Measurements from ENCODE around the gene GXYLT2. TPM values are rescaled to one million over a fixed set of nuclear protein-coding genes. Genes with fewer than 3 reads are reported as not detected.
A peak's percentile ranks its signal among the peaks of the same experiment; 100 is the strongest.

Gene GXYLT2
- total and polyA plus RNA-seq, 2 of the 13 experiments (the other 11 are each of a cell fraction or from before 2014, with no cell fraction given), result 4.3 to 6.9 TPM

DNA sequence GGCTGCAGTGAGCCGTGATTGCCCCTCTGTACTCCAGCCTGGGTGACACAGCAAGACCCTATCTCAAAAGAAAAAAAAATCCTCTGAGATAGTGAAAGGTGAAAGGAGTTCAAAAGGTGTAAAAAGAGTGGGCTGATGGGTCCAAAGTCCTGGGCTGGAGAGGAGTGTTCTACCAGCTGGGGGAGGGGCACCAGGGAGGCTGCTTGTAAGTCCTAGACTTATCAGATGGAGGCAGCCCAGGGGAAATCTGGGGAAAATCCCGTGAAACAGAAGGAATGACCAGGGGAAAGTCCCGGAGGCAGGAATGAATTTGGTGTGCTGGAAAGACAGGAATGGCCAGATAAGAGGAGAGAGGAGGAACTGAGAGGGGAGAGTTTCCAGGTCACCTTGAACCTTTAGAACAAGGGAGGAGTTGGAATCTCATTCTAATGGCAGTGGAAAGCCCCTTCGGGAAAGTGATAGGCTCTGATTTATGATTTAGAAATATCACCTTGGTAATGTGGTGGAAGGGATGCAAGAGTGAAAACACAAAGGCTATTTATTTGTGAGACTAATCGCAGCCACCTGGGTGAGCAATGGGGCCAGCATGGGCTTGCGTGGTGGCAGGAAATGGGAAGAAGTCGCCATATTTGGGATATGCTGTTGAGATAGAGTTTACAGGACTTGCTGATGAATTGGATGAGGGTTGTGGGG is 85.3 kb downstream of the GXYLT2 start (continued):
- TF ChIP-seq NCOA5 (CRISPR knock-in tag; IDR thresholded peaks at IDR 0.05) (no peak), MED1 (CRISPR knock-in tag; IDR thresholded peaks at IDR 0.05) (no peak; the same call in 1 of the 2 replicates), MED8 (CRISPR knock-in tag; IDR thresholded peaks at IDR 0.05; ENCODE audit: insufficient replicate concordance) (no peak), ZNF615 (CRISPR knock-in tag; IDR thresholded peaks at IDR 0.05; ENCODE audit: borderline replicate concordance) (no peak), RNF2 (conservative IDR thresholded peaks at IDR 0.05; ENCODE audit: low read depth) (no peak), NBN (conservative IDR thresholded peaks at IDR 0.05) (no peak), POLR2G (IDR thresholded peaks at IDR 0.05; ENCODE audit: low read depth, low read length) (no peak), ZNF136 (CRISPR knock-in tag; IDR thresholded peaks at IDR 0.05; ENCODE audit: low read depth) (no peak), ZNF430 (CRISPR knock-in tag; IDR thresholded peaks at IDR 0.05) (no peak)
- TF ChIP-seq, protein P1, sequence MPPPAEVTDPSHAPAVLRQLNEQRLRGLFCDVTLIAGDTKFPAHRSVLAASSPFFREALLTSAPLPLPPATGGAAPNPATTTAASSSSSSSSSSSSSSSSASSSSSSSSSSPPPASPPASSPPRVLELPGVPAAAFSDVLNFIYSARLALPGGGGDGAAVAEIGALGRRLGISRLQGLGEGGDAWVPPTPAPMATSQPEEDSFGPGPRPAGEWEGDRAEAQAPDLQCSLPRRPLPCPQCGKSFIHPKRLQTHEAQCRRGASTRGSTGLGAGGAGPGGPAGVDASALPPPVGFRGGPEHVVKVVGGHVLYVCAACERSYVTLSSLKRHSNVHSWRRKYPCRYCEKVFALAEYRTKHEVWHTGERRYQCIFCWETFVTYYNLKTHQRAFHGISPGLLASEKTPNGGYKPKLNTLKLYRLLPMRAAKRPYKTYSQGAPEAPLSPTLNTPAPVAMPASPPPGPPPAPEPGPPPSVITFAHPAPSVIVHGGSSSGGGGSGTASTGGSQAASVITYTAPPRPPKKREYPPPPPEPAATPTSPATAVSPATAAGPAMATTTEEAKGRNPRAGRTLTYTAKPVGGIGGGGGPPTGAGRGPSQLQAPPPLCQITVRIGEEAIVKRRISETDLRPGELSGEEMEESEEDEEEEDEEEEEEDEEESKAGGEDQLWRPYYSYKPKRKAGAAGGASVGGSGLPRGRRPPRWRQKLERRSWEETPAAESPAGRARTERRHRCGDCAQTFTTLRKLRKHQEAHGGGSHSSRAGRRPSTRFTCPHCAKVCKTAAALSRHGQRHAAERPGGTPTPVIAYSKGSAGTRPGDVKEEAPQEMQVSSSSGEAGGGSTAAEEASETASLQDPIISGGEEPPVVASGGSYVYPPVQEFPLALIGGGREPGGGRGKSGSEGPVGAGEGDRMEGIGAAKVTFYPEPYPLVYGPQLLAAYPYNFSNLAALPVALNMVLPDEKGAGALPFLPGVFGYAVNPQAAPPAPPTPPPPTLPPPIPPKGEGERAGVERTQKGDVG (CRISPR knock-in tag; IDR thresholded peaks at IDR 0.05; ENCODE audit: borderline replicate concordance), result no peak
- TF ChIP-seq, protein P2, sequence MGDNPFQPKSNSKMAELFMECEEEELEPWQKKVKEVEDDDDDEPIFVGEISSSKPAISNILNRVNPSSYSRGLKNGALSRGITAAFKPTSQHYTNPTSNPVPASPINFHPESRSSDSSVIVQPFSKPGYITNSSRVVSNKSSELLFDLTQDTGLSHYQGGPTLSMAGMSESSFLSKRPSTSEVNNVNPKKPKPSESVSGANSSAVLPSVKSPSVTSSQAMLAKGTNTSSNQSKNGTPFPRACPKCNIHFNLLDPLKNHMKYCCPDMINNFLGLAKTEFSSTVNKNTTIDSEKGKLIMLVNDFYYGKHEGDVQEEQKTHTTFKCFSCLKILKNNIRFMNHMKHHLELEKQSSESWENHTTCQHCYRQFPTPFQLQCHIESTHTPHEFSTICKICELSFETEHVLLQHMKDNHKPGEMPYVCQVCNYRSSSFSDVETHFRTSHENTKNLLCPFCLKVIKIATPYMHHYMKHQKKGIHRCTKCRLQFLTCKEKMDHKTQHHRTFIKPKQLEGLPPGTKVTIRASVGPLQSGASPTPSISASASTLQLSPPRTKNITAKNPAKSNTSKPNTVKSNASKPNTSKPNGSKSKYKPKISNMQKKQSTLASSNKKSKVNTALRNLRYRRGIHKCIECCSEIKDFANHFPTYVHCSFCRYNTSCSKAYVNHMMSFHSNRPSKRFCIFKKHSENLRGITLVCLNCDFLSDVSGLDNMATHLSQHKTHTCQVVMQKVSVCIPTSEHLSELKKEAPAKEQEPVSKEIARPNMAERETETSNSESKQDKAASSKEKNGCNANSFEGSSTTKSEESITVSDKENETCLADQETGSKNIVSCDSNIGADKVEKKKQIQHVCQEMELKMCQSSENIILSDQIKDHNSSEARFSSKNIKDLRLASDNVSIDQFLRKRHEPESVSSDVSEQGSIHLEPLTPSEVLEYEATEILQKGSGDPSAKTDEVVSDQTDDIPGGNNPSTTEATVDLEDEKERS (CRISPR knock-in tag; IDR thresholded peaks at IDR 0.05), result peak; percentile 47; the same call in 1 of the 2 replicates
- TF ChIP-seq, protein P3, sequence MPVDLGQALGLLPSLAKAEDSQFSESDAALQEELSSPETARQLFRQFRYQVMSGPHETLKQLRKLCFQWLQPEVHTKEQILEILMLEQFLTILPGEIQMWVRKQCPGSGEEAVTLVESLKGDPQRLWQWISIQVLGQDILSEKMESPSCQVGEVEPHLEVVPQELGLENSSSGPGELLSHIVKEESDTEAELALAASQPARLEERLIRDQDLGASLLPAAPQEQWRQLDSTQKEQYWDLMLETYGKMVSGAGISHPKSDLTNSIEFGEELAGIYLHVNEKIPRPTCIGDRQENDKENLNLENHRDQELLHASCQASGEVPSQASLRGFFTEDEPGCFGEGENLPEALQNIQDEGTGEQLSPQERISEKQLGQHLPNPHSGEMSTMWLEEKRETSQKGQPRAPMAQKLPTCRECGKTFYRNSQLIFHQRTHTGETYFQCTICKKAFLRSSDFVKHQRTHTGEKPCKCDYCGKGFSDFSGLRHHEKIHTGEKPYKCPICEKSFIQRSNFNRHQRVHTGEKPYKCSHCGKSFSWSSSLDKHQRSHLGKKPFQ (CRISPR knock-in tag; IDR thresholded peaks at IDR 0.05; ENCODE audit: insufficient replicate concordance), result no peak
- TF ChIP-seq, protein P4, sequence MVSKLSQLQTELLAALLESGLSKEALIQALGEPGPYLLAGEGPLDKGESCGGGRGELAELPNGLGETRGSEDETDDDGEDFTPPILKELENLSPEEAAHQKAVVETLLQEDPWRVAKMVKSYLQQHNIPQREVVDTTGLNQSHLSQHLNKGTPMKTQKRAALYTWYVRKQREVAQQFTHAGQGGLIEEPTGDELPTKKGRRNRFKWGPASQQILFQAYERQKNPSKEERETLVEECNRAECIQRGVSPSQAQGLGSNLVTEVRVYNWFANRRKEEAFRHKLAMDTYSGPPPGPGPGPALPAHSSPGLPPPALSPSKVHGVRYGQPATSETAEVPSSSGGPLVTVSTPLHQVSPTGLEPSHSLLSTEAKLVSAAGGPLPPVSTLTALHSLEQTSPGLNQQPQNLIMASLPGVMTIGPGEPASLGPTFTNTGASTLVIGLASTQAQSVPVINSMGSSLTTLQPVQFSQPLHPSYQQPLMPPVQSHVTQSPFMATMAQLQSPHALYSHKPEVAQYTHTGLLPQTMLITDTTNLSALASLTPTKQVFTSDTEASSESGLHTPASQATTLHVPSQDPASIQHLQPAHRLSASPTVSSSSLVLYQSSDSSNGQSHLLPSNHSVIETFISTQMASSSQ (IDR thresholded peaks at IDR 0.05; ENCODE audit: low read depth), result no peak
- TF ChIP-seq, protein P4 (CRISPR knock-in tag; IDR thresholded peaks at IDR 0.05; ENCODE audit: borderline replicate concordance), result peak; percentile 34; the same call in 1 of the 2 replicates
- TF ChIP-seq, protein P5, sequence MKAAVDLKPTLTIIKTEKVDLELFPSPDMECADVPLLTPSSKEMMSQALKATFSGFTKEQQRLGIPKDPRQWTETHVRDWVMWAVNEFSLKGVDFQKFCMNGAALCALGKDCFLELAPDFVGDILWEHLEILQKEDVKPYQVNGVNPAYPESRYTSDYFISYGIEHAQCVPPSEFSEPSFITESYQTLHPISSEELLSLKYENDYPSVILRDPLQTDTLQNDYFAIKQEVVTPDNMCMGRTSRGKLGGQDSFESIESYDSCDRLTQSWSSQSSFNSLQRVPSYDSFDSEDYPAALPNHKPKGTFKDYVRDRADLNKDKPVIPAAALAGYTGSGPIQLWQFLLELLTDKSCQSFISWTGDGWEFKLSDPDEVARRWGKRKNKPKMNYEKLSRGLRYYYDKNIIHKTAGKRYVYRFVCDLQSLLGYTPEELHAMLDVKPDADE (CRISPR knock-in tag; IDR thresholded peaks at IDR 0.05), result no peak

Data from HepG2 (cell line).